Prostate gland (tissue), 2 donors: ENCODE measurements around the gene THAP9.
"Not testable (repeated sequence)": the region's sequence is repeated elsewhere in the genome, so short reads cannot be mapped to it uniquely, and the experiment has no call there.

ENCODE experiments used
- POLR2A ChIP-seq: fragments of 450-650 bp; IDR thresholded peaks from one replicate; pipeline ENCODE4 v1.6.1; 2016; ENCODE audit warnings: antibody characterized with exemption, mild to moderate bottlenecking
- POLR2AphosphoS5 ChIP-seq: sonication (generic); formaldehyde crosslinking; IDR thresholded peaks from one replicate; pipeline ENCODE4 v1.6.1; 2017; ENCODE audit warnings: antibody characterized with exemption
- TF ChIP-seq, protein P1 (sequence below), 4 experiments: fragments of 200-600 bp in 2 of 4; fragments of 450-650 bp in 2 of 4; sonication (generic) in 2 of 4; IDR thresholded peaks; 1 replicate in 3 of 4; 2 replicates in 1 of 4; pipeline ENCODE4 v1.5.1; 2016 to 2019; ENCODE audit warnings: antibody characterized with exemption in 4 of 4, mild to moderate bottlenecking in 2 of 4, moderate library complexity in 2 of 4

DNA sequence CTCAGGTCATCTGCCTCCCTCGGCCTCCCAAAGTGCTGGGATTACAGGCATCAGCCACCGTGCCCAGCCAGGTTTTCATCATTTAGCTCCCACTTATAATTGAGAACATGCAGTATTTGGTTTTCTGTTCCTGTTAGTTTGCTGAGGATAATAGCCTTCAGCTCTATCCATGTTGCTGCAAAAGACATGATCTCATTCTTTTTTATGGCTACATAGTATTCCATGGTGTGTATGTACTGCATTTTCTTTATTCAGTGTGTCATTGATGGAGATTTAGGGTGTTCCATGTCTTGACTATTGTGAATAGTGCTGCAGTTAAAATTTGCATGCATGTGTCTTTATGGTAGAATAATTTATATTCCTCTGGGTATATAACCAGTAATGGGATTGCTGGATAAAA, 13.4 kb downstream of the THAP9 start:
- TF ChIP-seq, protein P1, sequence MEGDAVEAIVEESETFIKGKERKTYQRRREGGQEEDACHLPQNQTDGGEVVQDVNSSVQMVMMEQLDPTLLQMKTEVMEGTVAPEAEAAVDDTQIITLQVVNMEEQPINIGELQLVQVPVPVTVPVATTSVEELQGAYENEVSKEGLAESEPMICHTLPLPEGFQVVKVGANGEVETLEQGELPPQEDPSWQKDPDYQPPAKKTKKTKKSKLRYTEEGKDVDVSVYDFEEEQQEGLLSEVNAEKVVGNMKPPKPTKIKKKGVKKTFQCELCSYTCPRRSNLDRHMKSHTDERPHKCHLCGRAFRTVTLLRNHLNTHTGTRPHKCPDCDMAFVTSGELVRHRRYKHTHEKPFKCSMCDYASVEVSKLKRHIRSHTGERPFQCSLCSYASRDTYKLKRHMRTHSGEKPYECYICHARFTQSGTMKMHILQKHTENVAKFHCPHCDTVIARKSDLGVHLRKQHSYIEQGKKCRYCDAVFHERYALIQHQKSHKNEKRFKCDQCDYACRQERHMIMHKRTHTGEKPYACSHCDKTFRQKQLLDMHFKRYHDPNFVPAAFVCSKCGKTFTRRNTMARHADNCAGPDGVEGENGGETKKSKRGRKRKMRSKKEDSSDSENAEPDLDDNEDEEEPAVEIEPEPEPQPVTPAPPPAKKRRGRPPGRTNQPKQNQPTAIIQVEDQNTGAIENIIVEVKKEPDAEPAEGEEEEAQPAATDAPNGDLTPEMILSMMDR (IDR thresholded peaks at IDR 0.05), result not testable (repeated sequence)
- TF ChIP-seq POLR2A, POLR2AphosphoS5: not testable (repeated sequence)
